ENCODE results near the gene PALB2. TPM values are rescaled to one million over a fixed set of nuclear protein-coding genes. Genes with fewer than 3 reads are reported as not detected.

PALB2 gene
- total and polyA plus RNA-seq, 7 experiments from 2014 or later, result 5.9 to 27.2 (median 10.0) TPM

DNA sequence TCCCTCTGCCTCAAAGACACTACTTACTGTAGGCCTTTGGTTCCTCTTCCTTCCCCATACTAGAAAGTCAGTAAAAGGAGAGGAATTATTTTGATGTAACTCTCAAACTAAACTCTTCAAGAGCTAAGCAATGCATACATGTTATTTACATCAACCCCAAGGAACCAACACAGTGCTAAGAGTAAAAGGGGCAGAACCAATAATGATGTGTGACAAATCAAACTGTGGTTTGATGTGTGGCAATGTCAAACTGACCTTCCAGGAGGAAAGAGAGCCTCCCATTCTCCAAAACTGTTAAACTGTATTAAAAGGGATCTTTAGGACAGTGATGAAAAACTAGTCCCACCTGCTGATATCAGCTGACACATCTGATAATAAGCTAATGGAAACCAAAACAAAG lies 60.7 kb downstream of the PALB2 start:
- intact Hi-C loops (cut with micrococcal nuclease), result no loop called here
- Histone ChIP-seq H3K27ac (ENCODE audit: low read depth, low read length) (no peak overlapping the region), H3K9me3 (ENCODE audit: control insufficient read depth in 2 of 3, low read length in 3 of 3) (no peaks in the 10 kb centered on the region), H3K27me3 (ENCODE audit: control insufficient read depth in 2 of 2, insufficient read depth in 2 of 2, low read length in 2 of 2) (no peaks in the 10 kb centered on the region), H3K4me3 (ENCODE audit: low read length) (no peak overlapping the region), H3K36me3 (ENCODE audit: control insufficient read depth in 2 of 3, insufficient read depth in 3 of 3, low read length in 3 of 3) (peaks cover 4 to 73% (median 18%) of the 10 kb centered on the region in 3 experiments), H3K4me1 (ENCODE audit: control insufficient read depth in 2 of 2, insufficient read depth in 2 of 2, low read length in 2 of 2) (no peaks in the 10 kb centered on the region)
- Mint-ChIP-seq H3K27ac (peak overlapping the region in 2 of 9 donors; percentile 17 to 63), H3K9me3 (no peaks in the 10 kb centered on the region), H3K4me1 (peaks cover 0 to 2% (median 0%) of the 10 kb centered on the region in 7 donors), H3K36me3 (peaks cover 0 to 36% (median 18%) of the 10 kb centered on the region in 5 donors), H3K4me3 (no peak overlapping the region), H3K27me3 (no peaks in the 10 kb centered on the region)
- ChIA-PET POLR2A (no interaction called here), CTCF (no interaction called here)
- no peak for ATAC-seq
- no peak for DNase-seq

- CTCF ChIA-PET, result interaction anchor here (0.6 kb wide), 1 partner anchor 145 kb away, joined by 3 read pairs; no protein-coding TSS in a partner anchor
- H3K27me3 Mint-ChIP-seq, result no peaks in the 10 kb centered on the region
- peaks cover 0 to 37% (median 12%) of the 10 kb centered on the region in 5 donors for H3K36me3 Mint-ChIP-seq
These were observed 61.7 kb downstream of the PALB2 start for GRCh38 chr16:23579371-23579770.

GRCh38 chr16:23578101-23578830 lies 62.8 kb downstream of the PALB2 start:
- intact Hi-C loops (cut with micrococcal nuclease), result no loop called here
- H3K36me3 ChIP-seq (ENCODE audit: control insufficient read depth in 2 of 3, insufficient read depth in 3 of 3, low read length in 3 of 3), result peaks cover 4 to 71% (median 7%) of the 10 kb centered on the region in 3 experiments
- ChIA-PET CTCF (no interaction called here), POLR2A (no interaction called here)
- Mint-ChIP-seq H3K4me1 (peaks cover 0 to 3% (median 0%) of the 10 kb centered on the region in 7 donors), H3K36me3 (peaks cover 0 to 38% (median 9%) of the 10 kb centered on the region in 5 donors), H3K27me3 (no peaks in the 10 kb centered on the region), H3K9me3 (no peaks in the 10 kb centered on the region), H3K27ac (peak overlapping the region in 2 of 9 donors; percentile 12 to 25), H3K4me3 (no peak overlapping the region)
- no peak for DNase-seq
- H3K27ac ChIP-seq (ENCODE audit: low read depth, low read length), result no peak overlapping the region
- ATAC-seq, result no peak
- no peaks in the 10 kb centered on the region for H3K4me1 ChIP-seq (ENCODE audit: control insufficient read depth in 2 of 2, insufficient read depth in 2 of 2, low read length in 2 of 2)
- H3K4me3 ChIP-seq (ENCODE audit: low read length), result no peak overlapping the region
- no peaks in the 10 kb centered on the region for H3K9me3 ChIP-seq (ENCODE audit: control insufficient read depth in 2 of 3, low read length in 3 of 3)
- no peaks in the 10 kb centered on the region for H3K27me3 ChIP-seq (ENCODE audit: control insufficient read depth in 2 of 2, insufficient read depth in 2 of 2, low read length in 2 of 2)

More at GRCh38 chr16:23579371-23579770, 61.7 kb downstream of the PALB2 start:
- Histone ChIP-seq H3K9me3 (ENCODE audit: control insufficient read depth in 2 of 3, low read length in 3 of 3) (no peaks in the 10 kb centered on the region), H3K36me3 (ENCODE audit: control insufficient read depth in 2 of 3, insufficient read depth in 3 of 3, low read length in 3 of 3) (peaks cover 4 to 67% (median 9%) of the 10 kb centered on the region in 3 experiments), H3K4me1 (ENCODE audit: control insufficient read depth in 2 of 2, insufficient read depth in 2 of 2, low read length in 2 of 2) (no peaks in the 10 kb centered on the region), H3K27me3 (ENCODE audit: control insufficient read depth in 2 of 2, insufficient read depth in 2 of 2, low read length in 2 of 2) (no peaks in the 10 kb centered on the region), H3K4me3 (ENCODE audit: low read length) (no peak overlapping the region), H3K27ac (ENCODE audit: low read depth, low read length) (no peak overlapping the region)
- POLR2A ChIA-PET, result interaction anchor here (0.8 kb wide), 1 partner anchor 17 kb away, joined by 5 read pairs; no protein-coding TSS in a partner anchor
- DNase-seq, result no peak
- Mint-ChIP-seq H3K4me1 (peaks cover 0 to 2% (median 0%) of the 10 kb centered on the region in 7 donors), H3K27ac (no peak overlapping the region), H3K4me3 (no peak overlapping the region), H3K9me3 (no peaks in the 10 kb centered on the region)
- intact Hi-C loops (cut with micrococcal nuclease), result no loop called here
- no peak for ATAC-seq

DNA sequence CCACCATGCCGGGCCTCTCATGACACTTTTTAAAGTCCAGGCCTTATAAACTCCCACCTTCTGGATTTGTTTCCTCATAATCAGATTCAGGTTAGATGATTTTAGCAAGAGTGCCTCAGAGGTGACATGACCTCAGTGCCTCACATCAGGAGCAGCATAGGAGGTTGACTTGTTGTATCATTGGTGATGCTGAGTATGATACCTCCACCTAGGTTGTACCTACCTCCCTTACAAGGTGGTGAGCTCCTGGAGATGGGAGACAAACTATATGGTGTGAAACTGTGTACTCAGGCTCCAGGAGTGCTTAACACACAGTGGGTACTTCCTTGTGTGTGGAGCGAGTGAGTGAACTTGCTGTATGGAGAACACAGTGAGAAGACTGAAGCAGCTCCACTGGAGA lies 63.6 kb downstream of the PALB2 start:
- DNase-seq, result no peak
- H3K9me3 Mint-ChIP-seq, result no peaks in the 10 kb centered on the region
- peak overlapping the region in 1 of 9 donors; percentile 17 for H3K27ac Mint-ChIP-seq
- Histone ChIP-seq H3K9me3 (ENCODE audit: control insufficient read depth in 2 of 3, low read length in 3 of 3) (no peaks in the 10 kb centered on the region), H3K4me1 (ENCODE audit: control insufficient read depth in 2 of 2, insufficient read depth in 2 of 2, low read length in 2 of 2) (no peaks in the 10 kb centered on the region), H3K27me3 (ENCODE audit: control insufficient read depth in 2 of 2, insufficient read depth in 2 of 2, low read length in 2 of 2) (no peaks in the 10 kb centered on the region), H3K36me3 (ENCODE audit: control insufficient read depth in 2 of 3, insufficient read depth in 3 of 3, low read length in 3 of 3) (peaks cover 4 to 75% (median 7%) of the 10 kb centered on the region in 3 experiments), H3K27ac (ENCODE audit: low read depth, low read length) (no peak overlapping the region), H3K4me3 (ENCODE audit: low read length) (no peak overlapping the region)
- no peak overlapping the region for H3K4me3 Mint-ChIP-seq
- H3K36me3 Mint-ChIP-seq, result peaks cover 0 to 38% (median 9%) of the 10 kb centered on the region in 5 donors
- POLR2A ChIA-PET, result no interaction called here
- CTCF ChIA-PET, result no interaction called here
- ATAC-seq, result no peak
- H3K4me1 Mint-ChIP-seq, result peaks cover 0 to 3% (median 0%) of the 10 kb centered on the region in 7 donors
- H3K27me3 Mint-ChIP-seq, result no peaks in the 10 kb centered on the region
- intact Hi-C loops (cut with micrococcal nuclease), result no loop called here

DNA sequence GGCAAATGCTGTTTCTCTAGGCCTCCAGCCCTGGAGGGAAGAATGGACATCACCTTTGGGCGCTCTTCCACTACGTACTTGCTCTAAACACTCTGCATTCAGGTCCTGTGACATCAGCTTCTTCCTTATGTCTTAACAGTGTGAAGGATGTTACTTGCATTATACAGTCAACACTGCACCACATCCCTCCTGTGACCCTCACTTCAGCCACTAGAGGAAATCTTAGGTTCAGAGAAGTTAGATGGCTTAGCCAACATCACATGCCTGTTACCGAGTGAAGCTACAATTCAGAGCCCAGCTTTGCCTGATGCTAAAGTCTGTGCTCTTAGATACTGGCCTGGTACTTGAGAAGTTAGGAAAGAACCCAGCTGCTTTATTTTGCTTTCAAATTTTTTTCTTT lies 65.3 kb downstream of the PALB2 start:
- DNase-seq (no peak), ATAC-seq (no peak)
- intact Hi-C loops (cut with micrococcal nuclease), result no loop called here
- no peaks in the 10 kb centered on the region for H3K27me3 ChIP-seq (ENCODE audit: control insufficient read depth in 2 of 2, insufficient read depth in 2 of 2, low read length in 2 of 2)
- H3K9me3 ChIP-seq (ENCODE audit: control insufficient read depth in 2 of 3, low read length in 3 of 3), result no peaks in the 10 kb centered on the region
- no peak overlapping the region for H3K4me3 Mint-ChIP-seq
- H3K27me3 Mint-ChIP-seq, result no peaks in the 10 kb centered on the region
- peaks cover 0 to 4% (median 0%) of the 10 kb centered on the region in 7 donors for H3K4me1 Mint-ChIP-seq
- H3K4me3 ChIP-seq (ENCODE audit: low read length), result no peak overlapping the region
- no peak overlapping the region for H3K27ac ChIP-seq (ENCODE audit: low read depth, low read length)
- H3K9me3 Mint-ChIP-seq, result no peaks in the 10 kb centered on the region
- no peaks in the 10 kb centered on the region for H3K4me1 ChIP-seq (ENCODE audit: control insufficient read depth in 2 of 2, insufficient read depth in 2 of 2, low read length in 2 of 2)
- H3K36me3 ChIP-seq (ENCODE audit: control insufficient read depth in 2 of 3, insufficient read depth in 3 of 3, low read length in 3 of 3), result peaks cover 0 to 78% (median 0%) of the 10 kb centered on the region in 3 experiments
- ChIA-PET CTCF (interaction anchor here (0.6 kb wide), 1 partner anchor 155 kb away, joined by 3 read pairs; no protein-coding TSS in a partner anchor), POLR2A (no interaction called here)
- H3K27ac Mint-ChIP-seq, result peak overlapping the region in 1 of 9 donors; percentile 91
- H3K36me3 Mint-ChIP-seq, result peaks cover 0 to 40% (median 12%) of the 10 kb centered on the region in 5 donors

DNA sequence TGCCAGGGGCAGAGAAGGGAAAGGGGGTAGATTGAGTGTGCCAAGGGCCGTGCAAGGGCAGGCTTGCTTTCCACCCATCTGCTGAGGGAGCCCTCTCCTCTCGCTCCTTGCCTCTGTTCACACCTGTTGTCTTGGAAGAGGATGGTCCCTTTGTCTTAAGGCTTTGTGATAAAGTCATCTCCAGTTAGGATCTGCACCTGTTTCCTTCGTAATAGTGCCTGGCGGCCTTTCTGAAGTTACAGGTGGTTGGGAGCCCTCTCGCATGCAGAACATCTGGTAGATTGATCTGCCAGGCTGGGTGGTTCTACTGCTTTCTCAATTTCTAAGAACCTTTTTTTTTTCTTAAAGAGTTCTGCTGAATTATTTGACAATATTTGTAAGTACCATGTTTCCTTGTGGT lies 67.3 kb downstream of the PALB2 start:
- DNase-seq (no peak), ATAC-seq (no peak)
- Histone ChIP-seq H3K27me3 (ENCODE audit: control insufficient read depth in 2 of 2, insufficient read depth in 2 of 2, low read length in 2 of 2) (no peaks in the 10 kb centered on the region), H3K27ac (ENCODE audit: low read depth, low read length) (no peak overlapping the region), H3K4me1 (ENCODE audit: control insufficient read depth in 2 of 2, insufficient read depth in 2 of 2, low read length in 2 of 2) (no peaks in the 10 kb centered on the region), H3K9me3 (ENCODE audit: control insufficient read depth in 2 of 3, low read length in 3 of 3) (no peaks in the 10 kb centered on the region), H3K36me3 (ENCODE audit: control insufficient read depth in 2 of 3, insufficient read depth in 3 of 3, low read length in 3 of 3) (peaks cover 0 to 73% (median 6%) of the 10 kb centered on the region in 3 experiments), H3K4me3 (ENCODE audit: low read length) (no peak overlapping the region)
- H3K36me3 Mint-ChIP-seq, result peaks cover 4 to 36% (median 9%) of the 10 kb centered on the region in 5 donors
- peaks cover 0 to 7% (median 0%) of the 10 kb centered on the region in 7 donors for H3K4me1 Mint-ChIP-seq
- no peaks in the 10 kb centered on the region for H3K27me3 Mint-ChIP-seq
- H3K27ac Mint-ChIP-seq, result peak overlapping the region in 1 of 9 donors; percentile 21
- POLR2A ChIA-PET, result no interaction called here
- no peaks in the 10 kb centered on the region for H3K9me3 Mint-ChIP-seq
- intact Hi-C loops (cut with micrococcal nuclease), result loop anchor here in 1 of 2 donors (5.0 kb wide), 1 partner anchor 33 kb away; no protein-coding TSS in a partner anchor
- CTCF ChIA-PET, result no interaction called here
- no peak overlapping the region for H3K4me3 Mint-ChIP-seq
